Stimulated activated CD4-positive, alpha-beta T cell treated with anti-CD3 and anti-CD28 coated beads, Interleukin-4, amount 100 ng/mL, for 4 hours (primary cell): Measurements from ENCODE around the gene TRIM25.

Experiments
- DNase-seq, 2 experiments: peaks; one replicate each; pipeline ENCODE4 v3.0.0-alpha.2; 2020

The TRIM25 gene

GRCh38 chr17:56926270-56926669, 12.4 kb upstream of the TRIM25 start:
- no peak for DNase-seq

GRCh38 chr17:56925088-56925487, 11.2 kb upstream of the TRIM25 start:
- DNase-seq, result no peak

- DNase-seq, result no peak
These were observed 5.9 kb upstream of the TRIM25 start for GRCh38 chr17:56919717-56920116.

- DNase-seq, result no peak
These were observed 5.1 kb upstream of the TRIM25 start for GRCh38 chr17:56918916-56919315.

- DNase-seq, result no peak
These were observed 3.9 kb upstream of the TRIM25 start for GRCh38 chr17:56917559-56918296.

GRCh38 chr17:56914581-56915273, 878 bp upstream of the TRIM25 start:
- no peak for DNase-seq

GRCh38 chr17:56913353-56913866, 439 bp downstream of the TRIM25 start:
- DNase-seq, result no peak

GRCh38 chr17:56913000-56913311, 893 bp downstream of the TRIM25 start:
- no peak for DNase-seq

- DNase-seq, result no peak
These were observed 1.5 kb downstream of the TRIM25 start for GRCh38 chr17:56912105-56912999.

GRCh38 chr17:56910509-56911235, 3.2 kb downstream of the TRIM25 start:
- DNase-seq, result no peak

GRCh38 chr17:56909742-56910508, 3.9 kb downstream of the TRIM25 start:
- no peak for DNase-seq

GRCh38 chr17:56908001-56908542, 5.8 kb downstream of the TRIM25 start:
- DNase-seq, result no peak

GRCh38 chr17:56903560-56903959, 10.3 kb downstream of the TRIM25 start:
- no peak for DNase-seq

- DNase-seq, result no peak
These were observed 11.5 kb downstream of the TRIM25 start for GRCh38 chr17:56902348-56902747.

- no peak for DNase-seq
These were observed 14.4 kb downstream of the TRIM25 start for GRCh38 chr17:56899403-56899802.

- no peak for DNase-seq
These were observed 15.0 kb downstream of the TRIM25 start for GRCh38 chr17:56898874-56899273.

- no peak for DNase-seq
These were observed 16.0 kb downstream of the TRIM25 start for GRCh38 chr17:56897646-56898424.

- DNase-seq, result no peak
These were observed 16.9 kb downstream of the TRIM25 start for GRCh38 chr17:56896968-56897359.

GRCh38 chr17:56896217-56896967, 17.5 kb downstream of the TRIM25 start:
- no peak for DNase-seq

- DNase-seq, result no peak
These were observed 18.9 kb downstream of the TRIM25 start for GRCh38 chr17:56894859-56895455.
